SK-N-DZ (cell line): ENCODE measurements around the gene HIRA.

ENCODE experiments used
- DNase-seq: peaks from one replicate; pipeline ENCODE4 v3.0.0-alpha.2; 2015; ENCODE audit warnings: low spot score

Gene HIRA

GRCh38 chr22:19357270-19358105 lies 74.0 kb downstream of the HIRA start:
- DNase-seq, result no peak

- DNase-seq, result no peak
Measured at GRCh38 chr22:19356708-19357269, 74.7 kb downstream of the HIRA start.

- no peak for DNase-seq
Measured at GRCh38 chr22:19355413-19356157, 75.9 kb downstream of the HIRA start.

- DNase-seq, result no peak
Measured at GRCh38 chr22:19354201-19354600, 77.3 kb downstream of the HIRA start.

GRCh38 chr22:19353363-19354131 lies 78.0 kb downstream of the HIRA start:
- no peak for DNase-seq

- no peak for DNase-seq
Measured at GRCh38 chr22:19352766-19353165, 78.8 kb downstream of the HIRA start.

- no peak for DNase-seq
Measured at GRCh38 chr22:19352217-19352616, 79.3 kb downstream of the HIRA start.

- DNase-seq, result no peak
Measured at GRCh38 chr22:19351604-19352003, 79.9 kb downstream of the HIRA start.

- DNase-seq, result no peak
Measured at GRCh38 chr22:19350947-19351346, 80.6 kb downstream of the HIRA start.

GRCh38 chr22:19350476-19350859 lies 81.1 kb downstream of the HIRA start:
- DNase-seq, result no peak

GRCh38 chr22:19349778-19350475 lies 81.6 kb downstream of the HIRA start:
- no peak for DNase-seq

GRCh38 chr22:19346677-19347265 lies 84.8 kb downstream of the HIRA start:
- DNase-seq, result no peak

GRCh38 chr22:19344420-19344819 lies 87.1 kb downstream of the HIRA start:
- no peak for DNase-seq

GRCh38 chr22:19343470-19343869 lies 88.1 kb downstream of the HIRA start:
- DNase-seq, result no peak

GRCh38 chr22:19341500-19341899 lies 90.0 kb downstream of the HIRA start:
- DNase-seq, result no peak

- DNase-seq, result no peak
Measured at GRCh38 chr22:19337137-19337536, 94.4 kb downstream of the HIRA start.

- DNase-seq, result no peak
Measured at GRCh38 chr22:19336133-19337075, 95.1 kb downstream of the HIRA start.

- no peak for DNase-seq
Measured at GRCh38 chr22:19331975-19332374, 99.6 kb downstream of the HIRA start.

GRCh38 chr22:19331474-19331873 lies 100.1 kb downstream of the HIRA start:
- DNase-seq, result no peak
